ENCODE measurements around the gene VWA8.

The VWA8 gene

GRCh38 chr13:41668130-41668757 is 292.7 kb downstream of the VWA8 start:
- Histone ChIP-seq H3K4me1 (ENCODE audit: control insufficient read depth, insufficient read depth, low read length) (no peaks in the 10 kb centered on the region), H3K4me3 (ENCODE audit: low read depth, low read length) (no peak overlapping the region), H3K27ac (ENCODE audit: extremely low read depth, low read depth, low read length) (no peak overlapping the region), H3K9me3 (ENCODE audit: control insufficient read depth, insufficient read depth, low read depth, low read length) (no peaks in the 10 kb centered on the region), H3K36me3 (ENCODE audit: control insufficient read depth in 2 of 2, insufficient read depth in 1 of 2, low read length in 2 of 2) (no peaks in the 10 kb centered on the region)
- ChIA-PET CTCF (interaction anchor here (0.5 to 2.1 kb wide), 34 partner anchors 9 to 609 kb away, joined by 3 to 13 read pairs (median 3); partner anchors contain the start of gene DGKH), POLR2A (no interaction called here)
- TF ChIP-seq KLF1 (tag by site-specific recombination; IDR thresholded peaks at IDR 0.05) (no peak), WT1 (tag by site-specific recombination; IDR thresholded peaks at IDR 0.05) (no peak), ZNF362 (tag by site-specific recombination; IDR thresholded peaks at IDR 0.05) (peak; percentile 66; the same call in 1 of the 2 replicates), ZNF600 (tag by site-specific recombination; IDR thresholded peaks at IDR 0.05) (peak; percentile 55; the same call in 1 of the 2 replicates), ZNF792 (tag by site-specific recombination; IDR thresholded peaks at IDR 0.05) (no peak), BCL11B (tag by site-specific recombination; IDR thresholded peaks at IDR 0.05; ENCODE audit: low read depth) (no peak), REST (tag by site-specific recombination; IDR thresholded peaks at IDR 0.05) (0 out of 2 replicates have a peak, but pooled peaks have one; percentile 10), ZBTB17 (tag by site-specific recombination; IDR thresholded peaks at IDR 0.05) (peak; percentile 86), ZFP37 (tag by site-specific recombination; IDR thresholded peaks at IDR 0.05) (no peak), ZNF660 (tag by site-specific recombination; IDR thresholded peaks at IDR 0.05) (peak; percentile 89), ATF2 (tag by site-specific recombination; IDR thresholded peaks at IDR 0.05; ENCODE audit: low read depth) (no peak), ZNF701 (tag by site-specific recombination; IDR thresholded peaks at IDR 0.05) (no peak), INSM2 (tag by site-specific recombination; IDR thresholded peaks at IDR 0.05) (no peak), PRDM1 (tag by site-specific recombination; IDR thresholded peaks at IDR 0.05) (peak; percentile 73), ZNF248 (tag by site-specific recombination; IDR thresholded peaks at IDR 0.05) (no peak), ZNF394 (tag by site-specific recombination; IDR thresholded peaks at IDR 0.05; ENCODE audit: borderline replicate concordance) (0 out of 2 replicates have a peak, but pooled peaks have one; percentile 12), ZNF354C (tag by site-specific recombination; IDR thresholded peaks at IDR 0.05; ENCODE audit: borderline replicate concordance, low read depth) (no peak), ZNF398 (tag by site-specific recombination; IDR thresholded peaks at IDR 0.05) (no peak), HOXA7 (CRISPR knock-in tag; IDR thresholded peaks at IDR 0.05; ENCODE audit: borderline replicate concordance) (no peak), ZNF561 (tag by site-specific recombination; IDR thresholded peaks at IDR 0.05; ENCODE audit: borderline replicate concordance) (0 out of 2 replicates have a peak, but pooled peaks have one; percentile 24), REPIN1 (tag by site-specific recombination; IDR thresholded peaks at IDR 0.05; ENCODE audit: low read depth) (no peak), ZSCAN30 (tag by site-specific recombination; IDR thresholded peaks at IDR 0.05) (peak; percentile 72; the same call in 1 of the 2 replicates), ZNF654 (tag by site-specific recombination; IDR thresholded peaks at IDR 0.05; ENCODE audit: low read depth) (peak; percentile 92), ZNF2 (tag by site-specific recombination; IDR thresholded peaks at IDR 0.05) (peak; percentile 57; the same call in 1 of the 2 replicates), ZNF184 (tag by site-specific recombination; IDR thresholded peaks at IDR 0.05) (no peak), ZNF449 (tag by site-specific recombination; IDR thresholded peaks at IDR 0.05) (no peak), ZNF658 (tag by site-specific recombination; IDR thresholded peaks at IDR 0.05) (no peak)
